Gastrocnemius medialis (tissue), 4 donors: ENCODE measurements around the gene ZP1. TPM values are rescaled to one million over a fixed set of nuclear protein-coding genes. Genes with fewer than 3 reads are reported as not detected.

Source experiments
- ATAC-seq, 2 donors: fragments of 150-250 bp; one replicate each; pipeline ENCODE4 v1.9.1; 2016
- DNase-seq, 2 donors: peaks; one replicate each; pipeline ENCODE4 v3.0.0-alpha.2; 2019
- H3K27ac ChIP-seq, 4 donors: fragments of 200-600 bp; sonication (generic); 1 replicate in 1 of 4; 2 replicates in 3 of 4; pipeline ENCODE4 v1.5.1; 2016 to 2018; ENCODE audit warnings: mild to moderate bottlenecking in 2 of 4, moderate library complexity in 1 of 4
- H3K27me3 ChIP-seq, 3 donors: fragments of 200-600 bp; sonication (generic) in 2 of 3; 1 replicate in 1 of 3; 2 replicates in 2 of 3; pipeline versions ENCODE4 v1.5.1 to v1.6.0; 2016 to 2019; ENCODE audit warnings: mild to moderate bottlenecking in 1 of 3, moderate library complexity in 1 of 3
- H3K36me3 ChIP-seq, 2 donors: fragments of 200-600 bp; sonication (generic) in 1 of 2; one replicate each; pipeline ENCODE4 v1.5.1; 2017 to 2018
- H3K4me1 ChIP-seq, 2 donors: fragments of 200-600 bp; sonication (generic) in 1 of 2; one replicate each; pipeline ENCODE4 v1.5.1; 2016 to 2017; ENCODE audit warnings: mild to moderate bottlenecking in 2 of 2
- H3K4me3 ChIP-seq, 4 donors: fragments of 200-600 bp; sonication (generic) in 3 of 4; 1 replicate in 1 of 4; 2 replicates in 3 of 4; pipeline ENCODE4 v1.5.1; 2016 to 2019; ENCODE audit warnings: mild to moderate bottlenecking in 2 of 4
- H3K9me3 ChIP-seq, 3 donors: fragments of 200-600 bp; sonication (generic) in 2 of 3; 1 replicate in 1 of 3; 2 replicates in 2 of 3; pipeline ENCODE4 v1.5.1; 2016 to 2019
- CTCF ChIP-seq, 5 experiments: fragments of 450-650 bp in 3 of 5; fragments of 200-600 bp in 2 of 5; sonication (generic) in 2 of 5; IDR thresholded peaks in 4 of 5; conservative IDR thresholded peaks in 1 of 5; 1 replicate in 4 of 5; 2 replicates in 1 of 5; pipeline ENCODE4 v1.5.1; 2016 to 2019; ENCODE audit warnings: antibody characterized with exemption in 5 of 5, mild to moderate bottlenecking in 3 of 5, moderate library complexity in 3 of 5
- POLR2A ChIP-seq, 2 donors: fragments of 450-650 bp; IDR thresholded peaks; one replicate each; pipeline ENCODE4 v1.6.1; 2017; ENCODE audit warnings: antibody characterized with exemption in 2 of 2, mild to moderate bottlenecking in 2 of 2, moderate library complexity in 2 of 2
- in situ Hi-C, 4 donors: fragments of 200-750 bp; cut with MboI; loops; one replicate each; pipeline versions ENCODE4 v1.15.0 to v1.8.0; 2017; ENCODE audit warnings: low sequenced_read_pairs in 4 of 4
- intact Hi-C: fragments of 100-400 bp; cut with DNase I; formaldehyde crosslinking; loops from one replicate; pipeline ENCODE4 v1.15.1; 2023; ENCODE audit warnings: low total_unique reads
- total RNA-seq, 4 donors: library from RNA; depleted of rRNA; stranded (reverse); fragments of >200 nt; gene quantifications; one replicate each; pipeline versions ENCODE4 v1.1.0 to v1.2.3, GENCODE V29; 2016

ZP1 gene
- total RNA-seq, 4 donors from 2014 or later = not detected

- H3K4me3 ChIP-seq = no peak overlapping the region
- H3K4me1 ChIP-seq = peaks cover 32 to 45% of the 10 kb centered on the region in 2 donors
These were observed 2.1 kb downstream of the ZP1 start for GRCh38 chr11:60869451-60869825.

GRCh38 chr11:60870276-60870675 is 2.9 kb downstream of the ZP1 start:
- no peak overlapping the region for H3K4me3 ChIP-seq
- in situ Hi-C loops (no loop called here), intact Hi-C loops (no loop called here)
- no peaks in the 10 kb centered on the region for H3K9me3 ChIP-seq
- ATAC-seq (no peak), DNase-seq (no peak)
- no peaks in the 10 kb centered on the region for H3K27me3 ChIP-seq
- TF ChIP-seq CTCF (IDR thresholded peaks at IDR 0.05 in 4 of 5, conservative IDR thresholded peaks at IDR 0.05 in 1 of 5) (no peak), POLR2A (IDR thresholded peaks at IDR 0.05) (no peak)
- peaks cover 39 to 53% of the 10 kb centered on the region in 2 donors for H3K4me1 ChIP-seq
- H3K27ac ChIP-seq = peak overlapping the region in 2 of 4 donors; percentile 24 to 53
- H3K36me3 ChIP-seq = no peaks in the 10 kb centered on the region

More at GRCh38 chr11:60869451-60869825, 2.1 kb downstream of the ZP1 start:
- ATAC-seq = no peak
- Histone ChIP-seq H3K36me3 (no peaks in the 10 kb centered on the region), H3K9me3 (no peaks in the 10 kb centered on the region), H3K27ac (no peak overlapping the region), H3K27me3 (no peaks in the 10 kb centered on the region)
- intact Hi-C loops (loop anchor here (5.0 kb wide), 1 partner anchor 37 kb away; no protein-coding TSS in a partner anchor), in situ Hi-C loops (no loop called here)
- TF ChIP-seq CTCF (IDR thresholded peaks at IDR 0.05 in 4 of 5, conservative IDR thresholded peaks at IDR 0.05 in 1 of 5) (no peak), POLR2A (IDR thresholded peaks at IDR 0.05) (no peak)
- DNase-seq = no peak

GRCh38 chr11:60870733-60871377 is 3.5 kb downstream of the ZP1 start:
- TF ChIP-seq CTCF (IDR thresholded peaks at IDR 0.05 in 4 of 5, conservative IDR thresholded peaks at IDR 0.05 in 1 of 5) (no peak), POLR2A (IDR thresholded peaks at IDR 0.05) (no peak)
- intact Hi-C loops (no loop called here), in situ Hi-C loops (no loop called here)
- Histone ChIP-seq H3K27ac (peak overlapping the region in 3 of 4 donors; percentile 24 to 53 (median 49)), H3K36me3 (no peaks in the 10 kb centered on the region), H3K4me3 (no peak overlapping the region), H3K9me3 (no peaks in the 10 kb centered on the region), H3K4me1 (peaks cover 45 to 57% of the 10 kb centered on the region in 2 donors), H3K27me3 (no peaks in the 10 kb centered on the region)
- ATAC-seq = no peak
- DNase-seq = no peak

- intact Hi-C loops (no loop called here), in situ Hi-C loops (no loop called here)
- no peaks in the 10 kb centered on the region for H3K36me3 ChIP-seq
- peak in 1 of 5 experiments; percentile 13 for TF ChIP-seq CTCF (IDR thresholded peaks at IDR 0.05 in 4 of 5, conservative IDR thresholded peaks at IDR 0.05 in 1 of 5)
- TF ChIP-seq POLR2A (IDR thresholded peaks at IDR 0.05) = no peak
- H3K4me3 ChIP-seq = no peak overlapping the region
- peaks cover 46 to 57% of the 10 kb centered on the region in 2 donors for H3K4me1 ChIP-seq
- H3K9me3 ChIP-seq = no peaks in the 10 kb centered on the region
- DNase-seq (no peak), ATAC-seq (no peak)
- H3K27ac ChIP-seq = peak overlapping the region; percentile 10 to 63 (median 51)
- no peaks in the 10 kb centered on the region for H3K27me3 ChIP-seq
These were observed 4.2 kb downstream of the ZP1 start for GRCh38 chr11:60871378-60872061.
